Keratinocyte (primary cell): ENCODE data around the gene SLC9A4. TPM values are rescaled to one million over a fixed set of nuclear protein-coding genes. Genes with fewer than 3 reads are reported as not detected.
"Not testable (repeated sequence)": the region's sequence is repeated elsewhere in the genome, so short reads cannot be mapped to it uniquely, and the experiment has no call there.

Experiments
- DNase-seq: peaks from one replicate; pipeline ENCODE4 v3.0.0-alpha.2; 2011; ENCODE audit warnings: low read depth, missing footprints, low spot score
- FAIRE-seq: peaks from 2 replicates; lab custom pipeline; 2011; peaks lifted over from hg19 to GRCh38; lab: Jason Lieb, UNC
- H2AFZ ChIP-seq: 2 replicates; pipeline ENCODE4 v1.6.0; 2012; ENCODE audit warnings: low read length, control low read depth, inconsistent platforms; ENCODE audit not compliant: control insufficient read depth
- H3K27ac ChIP-seq: 2 replicates; pipeline ENCODE4 v1.5.1; 2011; ENCODE audit warnings: low read length; ENCODE audit not compliant: control insufficient read depth, insufficient read depth
- H3K27me3 ChIP-seq: 3 replicates; pipeline ENCODE4 v1.6.0; 2011; ENCODE audit warnings: low read length; ENCODE audit not compliant: control insufficient read depth, insufficient read depth; ENCODE audit errors: extremely low read depth
- H3K36me3 ChIP-seq, 2 experiments: 2 replicates in 1 of 2; 3 replicates in 1 of 2; pipeline ENCODE4 v1.5.1; 2011; ENCODE audit warnings: low read length in 2 of 2, mild to moderate bottlenecking in 1 of 2; ENCODE audit not compliant: control insufficient read depth in 2 of 2, insufficient read depth in 2 of 2; ENCODE audit errors: extremely low read depth in 1 of 2
- H3K4me1 ChIP-seq: 3 replicates; pipeline ENCODE4 v1.5.1; 2011; ENCODE audit warnings: low read length; ENCODE audit not compliant: control insufficient read depth, insufficient read depth; ENCODE audit errors: extremely low read depth
- H3K4me2 ChIP-seq: 3 replicates; pipeline ENCODE4 v1.6.0; 2011; ENCODE audit warnings: low read depth, low read length; ENCODE audit not compliant: control insufficient read depth, insufficient read depth; ENCODE audit errors: extremely low read depth
- H3K4me3 ChIP-seq, 3 experiments: fragments of 200-600 bp in 1 of 3; sonication (generic) in 1 of 3; 2 replicates in 2 of 3; 3 replicates in 1 of 3; pipeline ENCODE4 v1.5.1; 2011 to 2016; ENCODE audit warnings: low read length in 3 of 3, mild to moderate bottlenecking in 3 of 3, control low read depth in 2 of 3, inconsistent platforms in 1 of 3, low read depth in 1 of 3, mixed read lengths in 1 of 3, mixed run types in 1 of 3, moderate library complexity in 1 of 3; ENCODE audit not compliant: control insufficient read depth in 2 of 3, insufficient read depth in 2 of 3; ENCODE audit errors: extremely low read depth in 1 of 3
- H3K79me2 ChIP-seq: 2 replicates; pipeline ENCODE4 v1.6.0; 2012; ENCODE audit warnings: low read length; ENCODE audit not compliant: control insufficient read depth, insufficient read depth
- H3K9ac ChIP-seq: 3 replicates; pipeline ENCODE4 v1.6.0; 2011; ENCODE audit warnings: low read length; ENCODE audit not compliant: control insufficient read depth, insufficient read depth; ENCODE audit errors: extremely low read depth
- H3K9me1 ChIP-seq: 3 replicates; pipeline ENCODE4 v1.6.0; 2011; ENCODE audit warnings: low read length; ENCODE audit not compliant: control insufficient read depth, insufficient read depth; ENCODE audit errors: extremely low read depth
- H3K9me3 ChIP-seq: 2 replicates; pipeline ENCODE4 v1.5.1; 2012; ENCODE audit warnings: low read depth, low read length; ENCODE audit not compliant: control insufficient read depth
- H4K20me1 ChIP-seq: 3 replicates; pipeline ENCODE4 v1.6.0; 2011; ENCODE audit warnings: low read length; ENCODE audit not compliant: control insufficient read depth, insufficient read depth; ENCODE audit errors: extremely low read depth
- EZH2 ChIP-seq: IDR thresholded peaks from one replicate; pipeline ENCODE4 v1.6.1; 2012; ENCODE audit warnings: inconsistent platforms, mild to moderate bottlenecking, low read length, moderate library complexity
- dilution Hi-C: fragments of 300-500 bp; cut with MboI; formaldehyde crosslinking; loops from one replicate; pipeline ENCODE4 v1.7.0; 2020; ENCODE audit warnings: low sequenced_read_pairs; ENCODE audit not compliant: extremely low pct_ligation_motif_present
- polyA plus RNA-seq, 5 experiments: library from polyadenylated mRNA; depleted of rRNA in 3 of 5; stranded (reverse) in 3 of 5; stranded (forward) in 1 of 5; unstranded in 1 of 5; fragments of >200 nt; gene quantifications; 1 replicate in 1 of 5; 2 replicates in 3 of 5; 3 replicates in 1 of 5; pipeline versions ENCODE4 v1.2.1 to v1.2.3, GENCODE V29; 2011 to 2012; ENCODE audit warnings: missing spikeins in 2 of 5, low read depth in 1 of 5, low replicate concordance in 1 of 5
- TF ChIP-seq, protein P1 (sequence below), 3 experiments: IDR thresholded peaks in 1 of 3; conservative IDR thresholded peaks in 1 of 3; optimal IDR thresholded peaks in 1 of 3; 2 replicates in 2 of 3; 3 replicates in 1 of 3; pipeline versions ENCODE3 to v1.5.1; 2011; ENCODE audit warnings: low read length in 3 of 3, mild to moderate bottlenecking in 3 of 3, moderate library complexity in 2 of 3, control low read depth in 1 of 3, inconsistent platforms in 1 of 3; ENCODE audit not compliant: insufficient read depth in 2 of 3; ENCODE audit errors: extremely low read depth in 1 of 3

Gene SLC9A4
- polyA plus RNA-seq, 1 donor (not counting 4 experiments of a cell fraction or from before 2014, with no cell fraction given): not detected

DNA sequence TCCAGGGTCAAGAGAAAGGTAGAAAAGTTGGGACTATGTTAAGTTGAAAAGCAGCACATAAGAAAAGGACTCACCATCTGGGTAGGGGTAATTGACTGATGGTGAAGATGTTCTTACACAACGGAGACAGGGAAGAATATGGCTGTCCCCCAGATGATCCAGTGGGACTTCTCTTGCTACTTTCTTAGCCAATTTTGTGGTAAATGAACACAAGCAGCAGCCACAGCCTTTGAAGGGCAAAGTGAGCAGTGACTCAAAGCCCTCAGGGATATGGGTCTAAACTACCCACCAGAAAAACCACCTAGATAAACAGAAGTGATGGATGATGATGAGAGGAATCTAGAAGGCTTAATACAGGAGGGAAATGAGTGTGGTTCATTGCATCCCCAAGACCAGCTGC lies 80.6 kb downstream of the SLC9A4 start:
- TF ChIP-seq, protein P1, sequence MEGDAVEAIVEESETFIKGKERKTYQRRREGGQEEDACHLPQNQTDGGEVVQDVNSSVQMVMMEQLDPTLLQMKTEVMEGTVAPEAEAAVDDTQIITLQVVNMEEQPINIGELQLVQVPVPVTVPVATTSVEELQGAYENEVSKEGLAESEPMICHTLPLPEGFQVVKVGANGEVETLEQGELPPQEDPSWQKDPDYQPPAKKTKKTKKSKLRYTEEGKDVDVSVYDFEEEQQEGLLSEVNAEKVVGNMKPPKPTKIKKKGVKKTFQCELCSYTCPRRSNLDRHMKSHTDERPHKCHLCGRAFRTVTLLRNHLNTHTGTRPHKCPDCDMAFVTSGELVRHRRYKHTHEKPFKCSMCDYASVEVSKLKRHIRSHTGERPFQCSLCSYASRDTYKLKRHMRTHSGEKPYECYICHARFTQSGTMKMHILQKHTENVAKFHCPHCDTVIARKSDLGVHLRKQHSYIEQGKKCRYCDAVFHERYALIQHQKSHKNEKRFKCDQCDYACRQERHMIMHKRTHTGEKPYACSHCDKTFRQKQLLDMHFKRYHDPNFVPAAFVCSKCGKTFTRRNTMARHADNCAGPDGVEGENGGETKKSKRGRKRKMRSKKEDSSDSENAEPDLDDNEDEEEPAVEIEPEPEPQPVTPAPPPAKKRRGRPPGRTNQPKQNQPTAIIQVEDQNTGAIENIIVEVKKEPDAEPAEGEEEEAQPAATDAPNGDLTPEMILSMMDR (optimal IDR thresholded peaks at IDR 0.05 in 1 of 3, IDR thresholded peaks at IDR 0.05 in 1 of 3, conservative IDR thresholded peaks at IDR 0.05 in 1 of 3; ENCODE audit: extremely low read depth in 1 of 3, insufficient read depth in 2 of 3, low read length in 3 of 3): no peak
- no peak for TF ChIP-seq EZH2

DNA sequence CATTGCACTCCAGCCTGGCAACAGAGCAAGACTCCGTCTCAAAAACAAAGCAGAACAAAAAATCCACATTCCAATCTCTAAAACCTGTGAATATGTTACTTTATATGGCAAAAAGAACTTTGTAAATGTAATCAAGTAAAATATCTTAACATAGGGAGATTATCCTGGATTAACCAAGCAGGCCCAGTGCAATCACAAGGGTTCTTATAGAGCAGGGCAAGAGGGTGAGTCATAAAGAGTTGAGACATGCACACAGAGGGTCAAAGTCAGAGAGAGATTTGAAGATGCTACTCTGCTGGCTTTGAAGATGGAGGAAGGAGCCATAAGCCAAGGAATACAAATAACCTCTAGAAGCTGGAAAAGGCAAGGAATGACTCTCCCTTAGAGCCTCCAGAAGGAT lies 85.4 kb downstream of the SLC9A4 start:
- Histone ChIP-seq H2AFZ (no peak overlapping the region), H3K9ac (no peak overlapping the region), H3K9me1 (no peaks in the 10 kb centered on the region), H3K27me3 (no peaks in the 10 kb centered on the region), H3K4me3 (no peak overlapping the region), H3K27ac (no peak overlapping the region), H3K79me2 (no peaks in the 10 kb centered on the region), H3K36me3 (no peaks in the 10 kb centered on the region), H4K20me1 (no peaks in the 10 kb centered on the region), H3K4me2 (no peak overlapping the region), H3K4me1 (no peaks in the 10 kb centered on the region), H3K9me3 (no peaks in the 10 kb centered on the region)
- DNase-seq (no peak), FAIRE-seq (no peak)
- no peak for TF ChIP-seq EZH2
- TF ChIP-seq, protein P1 (optimal IDR thresholded peaks at IDR 0.05 in 1 of 3, IDR thresholded peaks at IDR 0.05 in 1 of 3, conservative IDR thresholded peaks at IDR 0.05 in 1 of 3; ENCODE audit: extremely low read depth in 1 of 3, insufficient read depth in 2 of 3, low read length in 3 of 3): no peak
- dilution Hi-C loops: no loop called here

More for the DNA sequence above, 80.6 kb downstream of the SLC9A4 start:
- Histone ChIP-seq H3K36me3 (no peaks in the 10 kb centered on the region), H4K20me1 (no peaks in the 10 kb centered on the region), H3K4me2 (no peak overlapping the region), H3K9me1 (no peaks in the 10 kb centered on the region), H3K9me3 (no peaks in the 10 kb centered on the region), H3K4me3 (no peak overlapping the region), H3K79me2 (no peaks in the 10 kb centered on the region), H3K27me3 (no peaks in the 10 kb centered on the region), H3K4me1 (no peaks in the 10 kb centered on the region), H3K9ac (no peak overlapping the region), H2AFZ (no peak overlapping the region), H3K27ac (no peak overlapping the region)
- FAIRE-seq (no peak), DNase-seq (no peak)
- dilution Hi-C loops: no loop called here

DNA sequence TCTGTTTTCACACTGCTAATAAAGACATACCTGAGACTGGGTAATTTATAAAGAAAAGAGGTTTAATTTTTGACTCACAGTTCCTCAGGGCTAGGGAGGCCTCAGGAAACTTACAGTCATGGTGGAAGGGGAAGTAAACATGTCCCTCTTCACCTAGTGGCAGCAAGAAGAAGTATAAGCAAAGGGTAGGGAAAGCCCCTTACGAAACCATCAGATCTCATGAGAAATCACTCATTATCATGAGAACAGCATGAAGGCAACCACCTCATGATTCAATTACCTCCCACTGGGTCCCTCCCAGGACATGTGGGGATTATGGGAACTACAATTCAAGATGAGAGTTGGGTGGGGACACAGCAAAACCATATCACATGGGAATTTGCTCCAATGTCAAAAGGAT lies 89.5 kb downstream of the SLC9A4 start:
- dilution Hi-C loops, H3K79me2 ChIP-seq, H3K27me3 ChIP-seq, DNase-seq, H3K9me1 ChIP-seq, H3K27ac ChIP-seq, H2AFZ ChIP-seq, H3K4me3 ChIP-seq, FAIRE-seq, H3K36me3 ChIP-seq, H3K4me2 ChIP-seq, H3K9ac ChIP-seq, H3K9me3 ChIP-seq, H3K4me1 ChIP-seq, H4K20me1 ChIP-seq: not testable (repeated sequence)
